MM.1S (cell line): ENCODE data around the gene GPC5.

ENCODE experiments used
- CTCF ChIP-seq: fragments of 300-600 bp; sonication (generic); IDR thresholded peaks from 2 replicates; pipeline ENCODE4 v1.5.1; 2016; ENCODE audit warnings: antibody characterized with exemption, low read length, mixed read lengths
- EZH2phosphoT487 ChIP-seq: fragments of 300-600 bp; sonication (generic); IDR thresholded peaks from 2 replicates; pipeline ENCODE4 v1.6.1; 2018; ENCODE audit warnings: antibody characterized with exemption, low read length

GRCh38 chr13:91659256-91660075, 261.0 kb downstream of the GPC5 start:
- TF ChIP-seq CTCF (no peak), EZH2phosphoT487 (no peak)
